Sigmoid colon (tissue), 7 donors: Measurements from ENCODE around the gene SEC14L1. TPM values are rescaled to one million over a fixed set of nuclear protein-coding genes. Genes with fewer than 3 reads are reported as not detected.
"Not testable (repeated sequence)": the region's sequence is repeated elsewhere in the genome, so short reads cannot be mapped to it uniquely, and the experiment has no call there.

Source experiments
- DNase-seq: peaks from one replicate; pipeline ENCODE4 v3.0.0-alpha.2; 2019
- H3K27ac ChIP-seq, 4 donors: fragments of 200-600 bp; sonication (generic); one replicate each; pipeline ENCODE4 v1.5.1; 2016 to 2019; ENCODE audit warnings: mild to moderate bottlenecking in 1 of 4
- H3K27me3 ChIP-seq, 3 donors: fragments of 200-600 bp; sonication (generic); one replicate each; pipeline ENCODE4 v1.5.1; 2019; ENCODE audit warnings: mild to moderate bottlenecking in 1 of 3
- H3K36me3 ChIP-seq, 4 donors: fragments of 200-600 bp; sonication (generic); one replicate each; pipeline ENCODE4 v1.5.1; 2016 to 2019
- H3K4me1 ChIP-seq, 4 donors: fragments of 200-600 bp; sonication (generic); one replicate each; pipeline ENCODE4 v1.5.1; 2017 to 2019
- H3K4me3 ChIP-seq, 4 donors: fragments of 200-600 bp; sonication (generic); one replicate each; pipeline ENCODE4 v1.5.1; 2017 to 2019; ENCODE audit warnings: mild to moderate bottlenecking in 2 of 4, moderate library complexity in 1 of 4
- H3K9me3 ChIP-seq, 4 donors: fragments of 200-600 bp in 3 of 4; sonication (generic) in 3 of 4; one replicate each; pipeline versions ENCODE4 v1.5.1 to v1.6.1; 2013 to 2019
- CTCF ChIP-seq, 4 experiments: fragments of 450-650 bp in 3 of 4; fragments of 200-600 bp in 1 of 4; IDR thresholded peaks; one replicate each; pipeline ENCODE4 v1.5.1; 2016 to 2019; ENCODE audit warnings: antibody characterized with exemption in 4 of 4, mild to moderate bottlenecking in 3 of 4, moderate library complexity in 2 of 4
- EP300 ChIP-seq, 4 donors: sonication (generic); formaldehyde crosslinking; IDR thresholded peaks; one replicate each; pipeline ENCODE4 v1.6.1; 2017; ENCODE audit warnings: antibody characterized with exemption in 4 of 4
- POLR2A ChIP-seq, 2 donors: fragments of 450-650 bp; IDR thresholded peaks; one replicate each; pipeline ENCODE4 v1.6.1; 2016; ENCODE audit warnings: antibody characterized with exemption in 2 of 2, mild to moderate bottlenecking in 2 of 2, moderate library complexity in 2 of 2
- POLR2AphosphoS5 ChIP-seq, 4 donors: sonication (generic); formaldehyde crosslinking; IDR thresholded peaks; one replicate each; pipeline ENCODE4 v1.6.1; 2017; ENCODE audit warnings: antibody characterized with exemption in 4 of 4
- WGBS, 2 donors: extraction: QIAGEN DNeasy Blood & Tissue Kit; methylation state at CpG; one replicate each; pipeline ENCODE4 v1.1.7; 2013; 5-methylcytosine and 5-hydroxymethylcytosine counted together
- intact Hi-C: fragments of 100-400 bp; cut with DNase I; formaldehyde crosslinking; loops from one replicate; pipeline ENCODE4 v1.15.1; 2023
- polyA plus RNA-seq, 3 donors: library from polyadenylated mRNA; stranded (reverse); fragments of 200-250 nt; gene quantifications; one replicate each; pipeline ENCODE4 v1.2.3, GENCODE V29; 2013
- total RNA-seq, 4 donors: library from RNA; depleted of rRNA; stranded (reverse); fragments of >200 nt; gene quantifications; one replicate each; pipeline ENCODE4 v1.1.0, GENCODE V29; 2016
- donor health status: healthy with polysubstance abuse.
- donor health status: Bipolar disorder and iron deficiency.
- donor health status: healthy.

Gene SEC14L1
- total and polyA plus RNA-seq, 7 donors = 9.6 to 39.9 (median 20.1) TPM

- H3K27ac ChIP-seq = peak overlapping the region; percentile 29 to 98 (median 64)
- no peaks in the 10 kb centered on the region for H3K27me3 ChIP-seq
- H3K36me3 ChIP-seq = peaks cover 0 to 53% (median 0%) of the 10 kb centered on the region in 4 donors
- no peaks in the 10 kb centered on the region for H3K9me3 ChIP-seq
- H3K4me1 ChIP-seq = peaks cover 0 to 46% (median 27%) of the 10 kb centered on the region in 4 donors
- no peak for DNase-seq
- intact Hi-C loops = no loop called here
- TF ChIP-seq EP300 (IDR thresholded peaks at IDR 0.05) = no peak
- TF ChIP-seq POLR2AphosphoS5 (IDR thresholded peaks at IDR 0.05) = no peak
- no peak for TF ChIP-seq POLR2A (IDR thresholded peaks at IDR 0.05)
- no peak for TF ChIP-seq CTCF (IDR thresholded peaks at IDR 0.05)
- 87 to 91% methylated on average over 15 of the region's 15 CpGs for WGBS, 2 donors
- no peak overlapping the region for H3K4me3 ChIP-seq
Observed at GRCh38 chr17:77148077-77148939, 7.5 kb downstream of the SEC14L1 start.

- no peak overlapping the region for H3K4me3 ChIP-seq
- no peak for DNase-seq
- no peaks in the 10 kb centered on the region for H3K27me3 ChIP-seq
- WGBS, 2 donors = 86 to 91% methylated on average over 10 of the region's 10 CpGs
- peaks cover 0 to 48% (median 0%) of the 10 kb centered on the region in 4 donors for H3K36me3 ChIP-seq
- peak overlapping the region; percentile 29 to 98 (median 64) for H3K27ac ChIP-seq
- TF ChIP-seq POLR2AphosphoS5 (IDR thresholded peaks at IDR 0.05) (no peak), POLR2A (IDR thresholded peaks at IDR 0.05) (no peak), CTCF (IDR thresholded peaks at IDR 0.05) (no peak), EP300 (IDR thresholded peaks at IDR 0.05) (no peak)
- intact Hi-C loops = no loop called here
- no peaks in the 10 kb centered on the region for H3K9me3 ChIP-seq
- H3K4me1 ChIP-seq = peaks cover 0 to 53% (median 30%) of the 10 kb centered on the region in 4 donors
Observed at GRCh38 chr17:77148940-77149510, 8.3 kb downstream of the SEC14L1 start.

GRCh38 chr17:77150196-77150595 is 9.4 kb downstream of the SEC14L1 start:
- Histone ChIP-seq H3K27me3 (no peaks in the 10 kb centered on the region), H3K27ac (peak overlapping the region in 1 of 4 donors; percentile 46), H3K9me3 (no peaks in the 10 kb centered on the region), H3K36me3 (peaks cover 0 to 40% (median 0%) of the 10 kb centered on the region in 4 donors), H3K4me3 (no peak overlapping the region), H3K4me1 (peaks cover 0 to 52% (median 31%) of the 10 kb centered on the region in 4 donors)
- 92 to 95% methylated on average over 5 of the region's 5 CpGs for WGBS, 2 donors
- DNase-seq = no peak
- intact Hi-C loops = no loop called here
- TF ChIP-seq POLR2A (IDR thresholded peaks at IDR 0.05) = no peak
- no peak for TF ChIP-seq POLR2AphosphoS5 (IDR thresholded peaks at IDR 0.05)
- no peak for TF ChIP-seq CTCF (IDR thresholded peaks at IDR 0.05)
- TF ChIP-seq EP300 (IDR thresholded peaks at IDR 0.05) = no peak

- no peak overlapping the region for H3K4me3 ChIP-seq
- H3K27me3 ChIP-seq = no peaks in the 10 kb centered on the region
- no peak for DNase-seq
- peaks cover 0 to 47% (median 22%) of the 10 kb centered on the region in 4 donors for H3K4me1 ChIP-seq
- peak overlapping the region in 1 of 4 donors; percentile 46 for H3K27ac ChIP-seq
- 92 to 95% methylated on average over 7 of the region's 7 CpGs for WGBS, 2 donors
- H3K36me3 ChIP-seq = peaks cover 0 to 40% (median 0%) of the 10 kb centered on the region in 4 donors
- no peak for TF ChIP-seq POLR2AphosphoS5 (IDR thresholded peaks at IDR 0.05)
- no peak for TF ChIP-seq POLR2A (IDR thresholded peaks at IDR 0.05)
- no peaks in the 10 kb centered on the region for H3K9me3 ChIP-seq
- intact Hi-C loops = no loop called here
Observed at GRCh38 chr17:77151186-77151585, 10.4 kb downstream of the SEC14L1 start.

GRCh38 chr17:77152056-77152455 is 11.3 kb downstream of the SEC14L1 start:
- DNase-seq, H3K9me3 ChIP-seq, H3K4me3 ChIP-seq, H3K27me3 ChIP-seq, intact Hi-C loops: not testable (repeated sequence)
- 86 to 91% methylated on average over 6 of the region's 6 CpGs for WGBS, 2 donors
- H3K27ac ChIP-seq = peak overlapping the region in 2 of 4 donors; percentile 46 to 56
- H3K36me3 ChIP-seq = peaks cover 0 to 33% (median 0%) of the 10 kb centered on the region in 4 donors
- H3K4me1 ChIP-seq = peaks cover 0 to 46% (median 21%) of the 10 kb centered on the region in 4 donors
